ENCODE data around the gene TRA2A.
"Not testable (repeated sequence)": the region's sequence is repeated elsewhere in the genome, so short reads cannot be mapped to it uniquely, and the experiment has no call there.

Gene TRA2A

DNA sequence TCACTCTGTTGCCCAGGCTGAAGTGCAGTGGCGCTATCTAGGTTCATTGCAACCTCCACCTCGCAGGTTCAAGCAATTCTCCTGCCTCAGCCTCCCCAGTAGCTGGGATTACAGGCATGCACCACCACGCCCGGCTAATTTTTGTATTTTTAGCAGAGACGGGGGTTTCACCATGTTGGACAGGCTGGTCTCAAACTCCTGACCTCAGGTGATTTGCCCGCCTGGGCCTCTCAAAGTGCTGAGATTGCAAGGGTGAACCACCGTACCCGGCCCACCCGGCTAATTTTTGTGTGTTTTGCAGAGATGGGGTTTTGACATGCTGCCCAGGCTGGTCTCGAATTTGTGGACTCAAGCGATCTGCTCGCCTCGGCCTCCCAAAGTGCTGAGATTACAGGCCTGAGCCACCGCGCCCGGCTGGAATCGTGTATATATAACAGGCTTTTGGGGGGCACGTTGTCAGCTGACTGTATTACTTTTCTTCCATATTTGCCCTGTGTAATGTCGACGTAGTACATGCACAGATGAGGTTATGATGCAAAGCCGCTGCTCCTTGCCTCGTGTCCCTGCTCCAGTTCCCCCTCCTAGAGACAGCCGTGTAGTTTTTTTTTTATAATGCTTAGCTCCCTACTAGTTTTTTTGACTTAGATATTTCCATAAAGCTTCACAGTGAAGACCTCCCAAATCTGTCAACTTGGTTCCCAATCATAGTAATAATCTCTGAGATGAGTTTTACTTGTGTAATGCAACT lies 883 bp upstream of the TRA2A start:
- Histone ChIP-seq H3K36me3 (peaks cover 26% of the 10 kb centered on the region), H3K9me3 (ENCODE audit: severe bottlenecking) (no peaks in the 10 kb centered on the region), H3K27ac (peak overlapping the region; percentile 97), H3K4me3 (ENCODE audit: low read depth, low read length) (no peak overlapping the region), H3K27me3 (ENCODE audit: insufficient read depth, low read depth, severe bottlenecking) (no peaks in the 10 kb centered on the region)
- DNase-seq = no peak
- TF ChIP-seq, protein P1, sequence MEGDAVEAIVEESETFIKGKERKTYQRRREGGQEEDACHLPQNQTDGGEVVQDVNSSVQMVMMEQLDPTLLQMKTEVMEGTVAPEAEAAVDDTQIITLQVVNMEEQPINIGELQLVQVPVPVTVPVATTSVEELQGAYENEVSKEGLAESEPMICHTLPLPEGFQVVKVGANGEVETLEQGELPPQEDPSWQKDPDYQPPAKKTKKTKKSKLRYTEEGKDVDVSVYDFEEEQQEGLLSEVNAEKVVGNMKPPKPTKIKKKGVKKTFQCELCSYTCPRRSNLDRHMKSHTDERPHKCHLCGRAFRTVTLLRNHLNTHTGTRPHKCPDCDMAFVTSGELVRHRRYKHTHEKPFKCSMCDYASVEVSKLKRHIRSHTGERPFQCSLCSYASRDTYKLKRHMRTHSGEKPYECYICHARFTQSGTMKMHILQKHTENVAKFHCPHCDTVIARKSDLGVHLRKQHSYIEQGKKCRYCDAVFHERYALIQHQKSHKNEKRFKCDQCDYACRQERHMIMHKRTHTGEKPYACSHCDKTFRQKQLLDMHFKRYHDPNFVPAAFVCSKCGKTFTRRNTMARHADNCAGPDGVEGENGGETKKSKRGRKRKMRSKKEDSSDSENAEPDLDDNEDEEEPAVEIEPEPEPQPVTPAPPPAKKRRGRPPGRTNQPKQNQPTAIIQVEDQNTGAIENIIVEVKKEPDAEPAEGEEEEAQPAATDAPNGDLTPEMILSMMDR (IDR thresholded peaks at IDR 0.05; ENCODE audit: low read depth, low read length) = no peak

DNA sequence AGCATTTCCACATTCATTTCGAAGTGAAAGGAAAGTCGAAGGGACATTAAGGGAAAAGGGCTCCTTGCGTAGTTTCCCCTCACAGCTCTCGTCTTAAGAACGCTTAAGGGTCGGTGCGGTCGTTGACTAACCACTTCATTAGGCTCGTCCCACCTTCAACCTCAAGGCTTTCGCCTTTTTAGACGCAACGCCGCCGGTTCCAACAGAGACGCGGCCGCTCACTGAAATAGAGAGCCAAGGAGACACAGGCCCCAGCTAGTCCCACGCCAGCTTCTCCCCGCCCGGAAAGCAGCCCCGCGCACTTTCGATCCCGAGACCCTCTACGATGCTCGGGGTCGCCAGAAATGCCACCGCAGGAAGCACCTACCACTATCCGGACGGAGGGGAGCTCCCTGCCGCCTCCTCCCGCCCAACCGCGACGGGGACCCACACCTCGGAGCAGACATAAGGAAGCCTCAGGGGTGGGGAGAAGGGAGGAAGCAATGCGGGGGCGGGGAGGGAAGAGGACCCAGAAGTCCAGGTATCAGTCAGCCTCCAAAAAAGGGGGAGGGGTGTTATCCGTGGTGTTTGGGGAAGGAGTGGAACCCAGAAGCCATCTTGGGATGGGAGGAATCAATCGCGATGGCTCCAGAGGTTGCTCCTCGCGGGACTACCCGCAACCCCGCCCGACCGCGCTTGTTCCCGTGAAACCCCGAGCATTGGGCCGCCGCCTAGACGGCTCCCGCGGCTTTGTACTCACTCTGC lies 559 bp downstream of the TRA2A start:
- Histone ChIP-seq H3K9me3 (ENCODE audit: severe bottlenecking) (no peaks in the 10 kb centered on the region), H3K27ac (peak overlapping the region; percentile 97), H3K36me3 (peaks cover 28% of the 10 kb centered on the region), H3K27me3 (ENCODE audit: insufficient read depth, low read depth, severe bottlenecking) (no peaks in the 10 kb centered on the region), H3K4me3 (ENCODE audit: low read depth, low read length) (peak overlapping the region; percentile 100)
- peak; percentile 49 for DNase-seq
- TF ChIP-seq, protein P1 (IDR thresholded peaks at IDR 0.05; ENCODE audit: low read depth, low read length) = no peak

DNA sequence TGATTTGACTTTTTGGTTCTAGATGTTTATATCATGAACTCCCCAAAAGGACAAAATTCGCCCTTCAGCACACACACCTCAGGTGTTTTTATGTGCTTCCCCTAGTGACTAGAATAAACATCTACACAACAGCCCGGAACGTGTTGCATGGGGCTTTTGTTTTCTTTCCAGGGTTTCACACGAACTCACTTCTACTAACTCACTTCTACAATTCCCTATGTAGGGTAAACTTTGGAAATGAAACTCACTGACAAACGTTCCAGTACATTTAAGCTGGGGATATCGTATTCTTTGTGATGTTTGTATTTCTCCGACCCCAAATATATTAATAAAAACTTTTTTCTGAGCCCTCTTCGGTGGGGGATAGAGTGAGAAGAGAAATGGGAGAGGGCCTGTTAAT lies 1.4 kb downstream of the TRA2A start:
- Histone ChIP-seq H3K27ac (peak overlapping the region; percentile 97), H3K36me3 (peaks cover 31% of the 10 kb centered on the region), H3K9me3 (ENCODE audit: severe bottlenecking) (no peaks in the 10 kb centered on the region), H3K4me3 (ENCODE audit: low read depth, low read length) (peak overlapping the region; percentile 100), H3K27me3 (ENCODE audit: insufficient read depth, low read depth, severe bottlenecking) (no peaks in the 10 kb centered on the region)
- TF ChIP-seq, protein P1 (IDR thresholded peaks at IDR 0.05; ENCODE audit: low read depth, low read length) = no peak
- DNase-seq = no peak

DNA sequence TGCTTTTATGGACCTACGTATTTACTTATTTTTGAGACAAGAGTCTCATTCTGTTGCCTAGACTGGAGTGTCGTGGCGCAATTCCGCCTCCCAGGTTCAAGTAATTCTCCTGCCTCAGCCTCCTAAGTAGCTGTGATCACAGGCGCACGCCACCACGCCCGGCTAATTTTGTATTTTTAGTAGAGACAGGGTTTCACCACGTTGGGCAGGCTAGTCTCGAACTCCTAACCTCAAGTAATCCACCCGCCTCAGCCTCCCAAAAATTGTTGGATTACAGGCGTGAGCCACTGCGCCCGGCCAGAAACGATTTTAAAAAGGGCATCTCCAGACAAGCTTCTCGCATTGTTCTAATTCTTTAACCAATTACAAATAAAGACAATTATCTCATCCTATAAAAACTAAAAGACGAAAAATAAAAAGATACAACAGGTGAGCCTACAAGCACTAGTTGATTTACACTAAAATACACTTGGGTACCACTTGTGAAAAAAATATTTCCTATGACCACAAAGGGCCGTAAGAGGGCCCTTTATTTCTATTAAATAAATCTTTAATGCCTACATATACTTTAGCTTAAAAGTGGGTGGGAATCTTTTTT lies 2.4 kb downstream of the TRA2A start:
- TF ChIP-seq, protein P1 (IDR thresholded peaks at IDR 0.05; ENCODE audit: low read depth, low read length) = no peak
- no peaks in the 10 kb centered on the region for H3K27me3 ChIP-seq (ENCODE audit: insufficient read depth, low read depth, severe bottlenecking)
- no peaks in the 10 kb centered on the region for H3K9me3 ChIP-seq (ENCODE audit: severe bottlenecking)
- H3K4me3 ChIP-seq (ENCODE audit: low read depth, low read length) = no peak overlapping the region
- DNase-seq = no peak
- peaks cover 31% of the 10 kb centered on the region for H3K36me3 ChIP-seq
- no peak overlapping the region for H3K27ac ChIP-seq

DNA sequence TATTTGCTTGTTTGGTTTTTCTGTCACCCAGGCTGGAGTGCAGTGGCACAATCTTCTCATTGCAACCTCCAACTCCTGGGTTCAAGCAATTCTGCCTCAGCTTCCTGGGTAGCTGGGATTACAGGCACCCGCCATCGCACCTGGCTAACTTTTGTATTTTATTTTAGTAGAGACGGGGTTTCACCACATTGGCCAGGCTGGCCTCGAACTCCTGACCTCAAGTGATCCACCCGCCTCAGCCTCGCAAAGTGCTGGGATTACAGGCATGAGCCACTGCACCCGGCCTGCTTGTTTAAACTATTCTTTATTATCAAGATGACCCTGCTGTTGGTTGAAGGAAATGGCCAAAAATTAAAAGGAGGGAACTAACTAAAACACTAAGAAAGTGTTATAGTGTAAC lies 6.2 kb downstream of the TRA2A start:
- peaks cover 44% of the 10 kb centered on the region for H3K36me3 ChIP-seq
- DNase-seq; H3K27ac ChIP-seq; H3K27me3 ChIP-seq (ENCODE audit: insufficient read depth, low read depth, severe bottlenecking); H3K4me3 ChIP-seq (ENCODE audit: low read depth, low read length); H3K9me3 ChIP-seq (ENCODE audit: severe bottlenecking): not testable (repeated sequence)

DNA sequence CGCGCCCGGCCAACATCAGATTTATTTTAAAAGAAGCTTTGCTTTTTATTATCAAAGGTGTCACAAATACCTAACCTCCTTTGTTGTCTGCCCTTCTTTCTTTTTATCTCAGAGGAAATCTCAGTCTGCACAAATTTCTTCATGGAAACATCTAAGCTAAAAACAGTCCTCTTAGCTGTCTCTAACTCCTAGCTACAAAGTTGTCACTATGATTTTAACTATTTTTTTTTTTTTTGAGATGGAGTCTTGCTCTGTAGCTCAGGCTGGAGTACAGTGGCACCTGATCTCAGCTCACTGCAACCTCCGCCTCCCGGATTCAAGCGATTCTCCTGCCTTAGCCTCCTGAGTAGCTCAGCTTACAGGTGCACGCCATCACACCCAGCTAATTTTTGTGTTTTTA lies 7.3 kb downstream of the TRA2A start:
- Histone ChIP-seq H3K36me3 (peaks cover 49% of the 10 kb centered on the region), H3K9me3 (ENCODE audit: severe bottlenecking) (no peaks in the 10 kb centered on the region), H3K27me3 (ENCODE audit: insufficient read depth, low read depth, severe bottlenecking) (no peaks in the 10 kb centered on the region), H3K27ac (no peak overlapping the region), H3K4me3 (ENCODE audit: low read depth, low read length) (no peak overlapping the region)
- no peak for DNase-seq
- TF ChIP-seq, protein P1 (IDR thresholded peaks at IDR 0.05; ENCODE audit: low read depth, low read length) = no peak

Measured in WERI-Rb-1 (cell line).